Measurements from ENCODE around the gene MPP1.
"Not testable (repeated sequence)": the region's sequence is repeated elsewhere in the genome, so short reads cannot be mapped to it uniquely, and the experiment has no call there.

Gene MPP1

GRCh38 chrX:154804957-154805695 is at the start of gene MPP1:
Gene MPP1, minus strand, starts transcription at chrX:154805485. Its CDS starts 112 bp downstream, at chrX:154805373.
- Histone ChIP-seq H3K4me1 (ENCODE audit: control insufficient read depth in 1 of 2, insufficient read depth in 2 of 2, low read length in 2 of 2) (peaks cover 0 to 11% of the 10 kb centered on the region in 2 donors), H3K4me3 (ENCODE audit: low read depth in 1 of 2, low read length in 2 of 2) (peak within 1 kb of the TSS; percentile 72 to 77)

GRCh38 chrX:154850957-154851611 is 45.8 kb upstream of the MPP1 start:
- no peaks in the 10 kb centered on the region for H3K27me3 ChIP-seq (ENCODE audit: low read depth, low read length)
- H3K36me3 ChIP-seq (ENCODE audit: control insufficient read depth in 1 of 2, insufficient read depth in 2 of 2, low read length in 2 of 2), result no peaks in the 10 kb centered on the region
- H3K4me3 ChIP-seq (ENCODE audit: low read depth in 1 of 2, low read length in 2 of 2), result no peak overlapping the region
- H3K9me3 ChIP-seq (ENCODE audit: control insufficient read depth in 1 of 2, low read length in 2 of 2), result no peaks in the 10 kb centered on the region
- H3K27ac ChIP-seq (ENCODE audit: low read length), result no peak overlapping the region
- H3K4me1 ChIP-seq (ENCODE audit: control insufficient read depth in 1 of 2, insufficient read depth in 2 of 2, low read length in 2 of 2), result no peaks in the 10 kb centered on the region

More at GRCh38 chrX:154804957-154805695, at the start of gene MPP1:
- H3K27me3 ChIP-seq (ENCODE audit: low read depth, low read length), result no peaks in the 10 kb centered on the region
- no peaks in the 10 kb centered on the region for H3K9me3 ChIP-seq (ENCODE audit: control insufficient read depth in 1 of 2, low read length in 2 of 2)
- no peaks in the 10 kb centered on the region for H3K36me3 ChIP-seq (ENCODE audit: control insufficient read depth in 1 of 2, insufficient read depth in 2 of 2, low read length in 2 of 2)
- peak within 1 kb of the TSS; percentile 80 for H3K27ac ChIP-seq (ENCODE audit: low read length)

GRCh38 chrX:154840856-154841255 is 35.6 kb upstream of the MPP1 start:
- H3K27me3 ChIP-seq (ENCODE audit: low read depth, low read length), result no peaks in the 10 kb centered on the region
- H3K36me3 ChIP-seq (ENCODE audit: control insufficient read depth in 1 of 2, insufficient read depth in 2 of 2, low read length in 2 of 2), result no peaks in the 10 kb centered on the region
- no peak overlapping the region for H3K27ac ChIP-seq (ENCODE audit: low read length)
- H3K9me3 ChIP-seq (ENCODE audit: control insufficient read depth in 1 of 2, low read length in 2 of 2), result no peaks in the 10 kb centered on the region
- no peak overlapping the region for H3K4me3 ChIP-seq (ENCODE audit: low read depth in 1 of 2, low read length in 2 of 2)
- H3K4me1 ChIP-seq (ENCODE audit: control insufficient read depth in 1 of 2, insufficient read depth in 2 of 2, low read length in 2 of 2), result no peaks in the 10 kb centered on the region

GRCh38 chrX:154836163-154836562 is 30.9 kb upstream of the MPP1 start:
- H3K4me3 ChIP-seq (ENCODE audit: low read depth in 1 of 2, low read length in 2 of 2), result no peak overlapping the region
- H3K36me3 ChIP-seq (ENCODE audit: control insufficient read depth in 1 of 2, insufficient read depth in 2 of 2, low read length in 2 of 2), result no peaks in the 10 kb centered on the region
- no peaks in the 10 kb centered on the region for H3K4me1 ChIP-seq (ENCODE audit: control insufficient read depth in 1 of 2, insufficient read depth in 2 of 2, low read length in 2 of 2)
- no peaks in the 10 kb centered on the region for H3K9me3 ChIP-seq (ENCODE audit: control insufficient read depth in 1 of 2, low read length in 2 of 2)
- H3K27ac ChIP-seq (ENCODE audit: low read length), result no peak overlapping the region
- H3K27me3 ChIP-seq (ENCODE audit: low read depth, low read length), result no peaks in the 10 kb centered on the region

- H3K9me3 ChIP-seq (ENCODE audit: control insufficient read depth in 1 of 2, low read length in 2 of 2), result no peaks in the 10 kb centered on the region
- no peaks in the 10 kb centered on the region for H3K4me1 ChIP-seq (ENCODE audit: control insufficient read depth in 1 of 2, insufficient read depth in 2 of 2, low read length in 2 of 2)
- no peak within 1 kb of the TSS for H3K27ac ChIP-seq (ENCODE audit: low read length)
- H3K27me3 ChIP-seq (ENCODE audit: low read depth, low read length), result no peaks in the 10 kb centered on the region
- no peak within 1 kb of the TSS for H3K4me3 ChIP-seq (ENCODE audit: low read depth in 1 of 2, low read length in 2 of 2)
- H3K36me3 ChIP-seq (ENCODE audit: control insufficient read depth in 1 of 2, insufficient read depth in 2 of 2, low read length in 2 of 2), result no peaks in the 10 kb centered on the region
These were observed 29.3 kb upstream of the MPP1 start, which contains the start of gene SMIM9 for GRCh38 chrX:154834562-154834961. Gene SMIM9, minus strand, starts transcription at chrX:154834662. Its CDS starts 3,806 bp downstream, at chrX:154830856.

- H3K36me3 ChIP-seq (ENCODE audit: control insufficient read depth in 1 of 2, insufficient read depth in 2 of 2, low read length in 2 of 2), result no peaks in the 10 kb centered on the region
- no peaks in the 10 kb centered on the region for H3K9me3 ChIP-seq (ENCODE audit: control insufficient read depth in 1 of 2, low read length in 2 of 2)
- H3K4me1 ChIP-seq (ENCODE audit: control insufficient read depth in 1 of 2, insufficient read depth in 2 of 2, low read length in 2 of 2), result no peaks in the 10 kb centered on the region
- no peaks in the 10 kb centered on the region for H3K27me3 ChIP-seq (ENCODE audit: low read depth, low read length)
- no peak overlapping the region for H3K4me3 ChIP-seq (ENCODE audit: low read depth in 1 of 2, low read length in 2 of 2)
- H3K27ac ChIP-seq (ENCODE audit: low read length), result no peak overlapping the region
These were observed 28.5 kb upstream of the MPP1 start for GRCh38 chrX:154833746-154834274.

GRCh38 chrX:154829926-154830442 is 24.7 kb upstream of the MPP1 start:
- Histone ChIP-seq H3K4me3 (ENCODE audit: low read depth in 1 of 2, low read length in 2 of 2) (no peak overlapping the region), H3K9me3 (ENCODE audit: control insufficient read depth in 1 of 2, low read length in 2 of 2) (no peaks in the 10 kb centered on the region), H3K4me1 (ENCODE audit: control insufficient read depth in 1 of 2, insufficient read depth in 2 of 2, low read length in 2 of 2) (no peaks in the 10 kb centered on the region), H3K36me3 (ENCODE audit: control insufficient read depth in 1 of 2, insufficient read depth in 2 of 2, low read length in 2 of 2) (no peaks in the 10 kb centered on the region), H3K27me3 (ENCODE audit: low read depth, low read length) (no peaks in the 10 kb centered on the region), H3K27ac (ENCODE audit: low read length) (no peak overlapping the region)

- Histone ChIP-seq H3K4me1 (ENCODE audit: control insufficient read depth in 1 of 2, insufficient read depth in 2 of 2, low read length in 2 of 2) (no peaks in the 10 kb centered on the region), H3K4me3 (ENCODE audit: low read depth in 1 of 2, low read length in 2 of 2) (no peak overlapping the region), H3K27ac (ENCODE audit: low read length) (no peak overlapping the region), H3K27me3 (ENCODE audit: low read depth, low read length) (no peaks in the 10 kb centered on the region), H3K36me3 (ENCODE audit: control insufficient read depth in 1 of 2, insufficient read depth in 2 of 2, low read length in 2 of 2) (no peaks in the 10 kb centered on the region), H3K9me3 (ENCODE audit: control insufficient read depth in 1 of 2, low read length in 2 of 2) (no peaks in the 10 kb centered on the region)
These were observed 23.8 kb upstream of the MPP1 start for GRCh38 chrX:154829134-154829533.

- H3K27ac ChIP-seq (ENCODE audit: low read length), result peak overlapping the region; percentile 21
- no peak overlapping the region for H3K4me3 ChIP-seq (ENCODE audit: low read depth in 1 of 2, low read length in 2 of 2)
These were observed 22.7 kb upstream of the MPP1 start for GRCh38 chrX:154828016-154828408.

GRCh38 chrX:154827194-154828015 is 22.1 kb upstream of the MPP1 start:
- Histone ChIP-seq H3K27me3 (ENCODE audit: low read depth, low read length) (no peaks in the 10 kb centered on the region), H3K27ac (ENCODE audit: low read length) (peak overlapping the region; percentile 21), H3K4me1 (ENCODE audit: control insufficient read depth in 1 of 2, insufficient read depth in 2 of 2, low read length in 2 of 2) (no peaks in the 10 kb centered on the region), H3K36me3 (ENCODE audit: control insufficient read depth in 1 of 2, insufficient read depth in 2 of 2, low read length in 2 of 2) (no peaks in the 10 kb centered on the region), H3K4me3 (ENCODE audit: low read depth in 1 of 2, low read length in 2 of 2) (no peak overlapping the region), H3K9me3 (ENCODE audit: control insufficient read depth in 1 of 2, low read length in 2 of 2) (no peaks in the 10 kb centered on the region)

More at GRCh38 chrX:154828016-154828408, 22.7 kb upstream of the MPP1 start:
- Histone ChIP-seq H3K36me3 (ENCODE audit: control insufficient read depth in 1 of 2, insufficient read depth in 2 of 2, low read length in 2 of 2) (no peaks in the 10 kb centered on the region), H3K27me3 (ENCODE audit: low read depth, low read length) (no peaks in the 10 kb centered on the region), H3K9me3 (ENCODE audit: control insufficient read depth in 1 of 2, low read length in 2 of 2) (no peaks in the 10 kb centered on the region), H3K4me1 (ENCODE audit: control insufficient read depth in 1 of 2, insufficient read depth in 2 of 2, low read length in 2 of 2) (no peaks in the 10 kb centered on the region)

GRCh38 chrX:154825586-154825985 is 20.3 kb upstream of the MPP1 start:
- not testable (repeated sequence) for H3K4me1 ChIP-seq (ENCODE audit: control insufficient read depth in 1 of 2, insufficient read depth in 2 of 2, low read length in 2 of 2); H3K27ac ChIP-seq (ENCODE audit: low read length); H3K36me3 ChIP-seq (ENCODE audit: control insufficient read depth in 1 of 2, insufficient read depth in 2 of 2, low read length in 2 of 2); H3K4me3 ChIP-seq (ENCODE audit: low read depth in 1 of 2, low read length in 2 of 2); H3K27me3 ChIP-seq (ENCODE audit: low read depth, low read length); H3K9me3 ChIP-seq (ENCODE audit: control insufficient read depth in 1 of 2, low read length in 2 of 2)

All from muscle layer of duodenum (tissue), 2 donors.